GM18498 (cell line): Measurements from ENCODE around the gene IGBP1.
"Not testable (repeated sequence)": the region's sequence is repeated elsewhere in the genome, so short reads cannot be mapped to it uniquely, and the experiment has no call there.

Experiments
- ATAC-seq: cut with Tn5 transposase; IDR thresholded peaks from one replicate; pipeline ENCODE4 v1.9.1; 2021; ENCODE audit warnings: mild to moderate bottlenecking, moderate library complexity; ENCODE audit not compliant: unreplicated experiment

Gene IGBP1

GRCh38 chrX:70166601-70167590 is 33.6 kb downstream of the IGBP1 start:
- ATAC-seq: no peak

- no peak for ATAC-seq
These were observed 35.3 kb downstream of the IGBP1 start for GRCh38 chrX:70168238-70169188.

GRCh38 chrX:70169281-70169680 is 36.0 kb downstream of the IGBP1 start:
- ATAC-seq: no peak

- ATAC-seq: no peak
These were observed 38.4 kb downstream of the IGBP1 start for GRCh38 chrX:70171624-70172023.

- ATAC-seq: no peak
These were observed 39.0 kb downstream of the IGBP1 start for GRCh38 chrX:70172221-70172620.

- no peak for ATAC-seq
These were observed 39.7 kb downstream of the IGBP1 start for GRCh38 chrX:70172964-70173363.

GRCh38 chrX:70174754-70175153 is 41.5 kb downstream of the IGBP1 start:
- ATAC-seq: no peak

- no peak for ATAC-seq
These were observed 42.1 kb downstream of the IGBP1 start for GRCh38 chrX:70175338-70175737.

- peak; percentile 68 for ATAC-seq
These were observed 43.8 kb downstream of the IGBP1 start, which contains the start of gene DGAT2L6 for GRCh38 chrX:70176938-70177533. DGAT2L6 (plus strand) TSS chrX:70177483; CDS start chrX:70177583, 100 bp downstream.

GRCh38 chrX:70183091-70183490 is 49.8 kb downstream of the IGBP1 start:
- no peak for ATAC-seq

GRCh38 chrX:70190225-70190624 is 57.0 kb downstream of the IGBP1 start:
- no peak for ATAC-seq

- ATAC-seq: peak; percentile 73
These were observed 63.9 kb downstream of the IGBP1 start for GRCh38 chrX:70196961-70197720.

GRCh38 chrX:70201732-70202131 is 68.5 kb downstream of the IGBP1 start:
- no peak for ATAC-seq

- ATAC-seq: no peak
These were observed 75.2 kb downstream of the IGBP1 start for GRCh38 chrX:70208479-70208878.

GRCh38 chrX:70209570-70209969 is 76.3 kb downstream of the IGBP1 start:
- ATAC-seq: not testable (repeated sequence)
